RWPE2 (cell line): ENCODE measurements around the gene C12orf76.

Experiments used
- ATAC-seq: fragments of 200-7000 bp; cut with Tn5 transposase; 3 replicates; pipeline ENCODE4 v1.9.1; 2021; ENCODE audit warnings: low read depth
- DNase-seq: peaks from one replicate; pipeline ENCODE4 v3.0.0-alpha.2; 2020; ENCODE audit warnings: low spot score
- H3K27ac ChIP-seq: fragments of 450-650 bp; 2 replicates; pipeline ENCODE4 v1.5.1; 2017; ENCODE audit warnings: mild to moderate bottlenecking; ENCODE audit not compliant: poor library complexity, severe bottlenecking
- H3K27me3 ChIP-seq: fragments of 250-450 bp; sonication (Bioruptor Pico); 2 replicates; pipeline ENCODE4 v1.5.1; 2021; ENCODE audit warnings: mild to moderate bottlenecking, moderate library complexity; ENCODE audit not compliant: insufficient read depth, poor library complexity, severe bottlenecking
- H3K36me3 ChIP-seq: fragments of 250-450 bp; sonication (Bioruptor Pico); 2 replicates; pipeline ENCODE4 v1.5.1; 2020; ENCODE audit warnings: low read depth, mild to moderate bottlenecking, moderate library complexity
- H3K4me1 ChIP-seq: fragments of 250-450 bp; sonication (Bioruptor Pico); 2 replicates; pipeline ENCODE4 v1.5.1; 2021; ENCODE audit warnings: mild to moderate bottlenecking, moderate library complexity; ENCODE audit not compliant: insufficient read depth, poor library complexity, severe bottlenecking
- H3K4me3 ChIP-seq: fragments of 250-450 bp; sonication (Bioruptor Pico); 2 replicates; pipeline ENCODE4 v1.5.1; 2021; ENCODE audit warnings: mild to moderate bottlenecking, moderate library complexity; ENCODE audit not compliant: severe bottlenecking
- H3K9me3 ChIP-seq: fragments of 250-450 bp; sonication (Bioruptor Pico); 2 replicates; pipeline ENCODE4 v1.5.1; 2021; ENCODE audit warnings: mild to moderate bottlenecking, moderate library complexity; ENCODE audit not compliant: severe bottlenecking
- CTCF ChIP-seq: fragments of 450-650 bp; IDR thresholded peaks from one replicate; pipeline ENCODE4 v1.5.1; 2017; ENCODE audit warnings: mild to moderate bottlenecking, moderate library complexity; ENCODE audit not compliant: poor library complexity, severe bottlenecking

Gene C12orf76

GRCh38 chr12:110029290-110029815 is 19.0 kb downstream of the C12orf76 start:
- H3K27me3 ChIP-seq: no peaks in the 10 kb centered on the region
- peaks cover 5% of the 10 kb centered on the region for H3K4me1 ChIP-seq
- no peaks in the 10 kb centered on the region for H3K9me3 ChIP-seq
- no peak overlapping the region for H3K27ac ChIP-seq
- no peak for ATAC-seq
- no peak for TF ChIP-seq CTCF
- no peak overlapping the region for H3K4me3 ChIP-seq
- peaks cover 79% of the 10 kb centered on the region for H3K36me3 ChIP-seq
- DNase-seq: no peak

GRCh38 chr12:110028323-110028722 is 20.0 kb downstream of the C12orf76 start:
- H3K4me3 ChIP-seq: no peak overlapping the region
- H3K9me3 ChIP-seq: no peaks in the 10 kb centered on the region
- ATAC-seq: no peak
- no peak for DNase-seq
- H3K27ac ChIP-seq: no peak overlapping the region
- H3K27me3 ChIP-seq: no peaks in the 10 kb centered on the region
- H3K36me3 ChIP-seq: peaks cover 78% of the 10 kb centered on the region
- TF ChIP-seq CTCF: no peak
- peaks cover 6% of the 10 kb centered on the region for H3K4me1 ChIP-seq

- Histone ChIP-seq H3K36me3 (peaks cover 78% of the 10 kb centered on the region), H3K4me1 (peaks cover 11% of the 10 kb centered on the region), H3K4me3 (no peak overlapping the region), H3K27me3 (no peaks in the 10 kb centered on the region), H3K9me3 (no peaks in the 10 kb centered on the region), H3K27ac (peak overlapping the region; percentile 17)
- no peak for ATAC-seq
- DNase-seq: no peak
- no peak for TF ChIP-seq CTCF
Measured at GRCh38 chr12:110024051-110024450, 24.3 kb downstream of the C12orf76 start.

- no peaks in the 10 kb centered on the region for H3K27me3 ChIP-seq
- TF ChIP-seq CTCF: no peak
- no peak for ATAC-seq
- no peak for DNase-seq
- no peak overlapping the region for H3K27ac ChIP-seq
- H3K9me3 ChIP-seq: no peaks in the 10 kb centered on the region
- no peak overlapping the region for H3K4me3 ChIP-seq
- peaks cover 11% of the 10 kb centered on the region for H3K4me1 ChIP-seq
- peaks cover 78% of the 10 kb centered on the region for H3K36me3 ChIP-seq
Measured at GRCh38 chr12:110023059-110023980, 25.0 kb downstream of the C12orf76 start.

GRCh38 chr12:110020956-110021355 is 27.4 kb downstream of the C12orf76 start:
- Histone ChIP-seq H3K36me3 (peaks cover 75% of the 10 kb centered on the region), H3K27me3 (no peaks in the 10 kb centered on the region), H3K27ac (no peak overlapping the region), H3K9me3 (no peaks in the 10 kb centered on the region), H3K4me3 (no peak overlapping the region), H3K4me1 (peaks cover 11% of the 10 kb centered on the region)
- no peak for DNase-seq
- TF ChIP-seq CTCF: no peak
- ATAC-seq: no peak
